SK-N-MC (cell line): Measurements from ENCODE around the gene MED29.

Experiments
- DNase-seq: peaks from one replicate; pipeline ENCODE4 v3.0.0-alpha.2; 2011; ENCODE audit warnings: low read depth, low spot score
- H3K27ac ChIP-seq: fragments of 200-600 bp; sonication (generic); 2 replicates; pipeline ENCODE4 v1.5.1; 2016; ENCODE audit warnings: mixed run types
- H3K36me3 ChIP-seq: fragments of 200-600 bp; sonication (generic); 2 replicates; pipeline ENCODE4 v1.6.1; 2017; ENCODE audit warnings: antibody characterized with exemption, low read length, mixed read lengths; ENCODE audit not compliant: insufficient read depth
- H3K4me3 ChIP-seq: fragments of 200-600 bp; sonication (generic); 2 replicates; pipeline ENCODE4 v1.5.1; 2016
- H3K9ac ChIP-seq: fragments of 200-600 bp; sonication (generic); 2 replicates; pipeline ENCODE4 v1.8.0; 2017; ENCODE audit warnings: mixed run types, mixed read lengths; ENCODE audit not compliant: insufficient read length
- H3K9me3 ChIP-seq: fragments of 200-600 bp; sonication (generic); 2 replicates; pipeline ENCODE4 v1.6.1; 2017; ENCODE audit warnings: low read depth, mild to moderate bottlenecking, antibody characterized with exemption, low read length, moderate library complexity, mixed read lengths
- EZH2 ChIP-seq: fragments of 200-600 bp; sonication (generic); IDR thresholded peaks from one replicate; pipeline ENCODE4 v1.6.1; 2017; ENCODE audit warnings: antibody characterized with exemption
- FOXP2 ChIP-seq: optimal IDR thresholded peaks from 2 replicates; pipeline ENCODE3; 2011; ENCODE audit warnings: mild to moderate bottlenecking, moderate library complexity; ENCODE audit not compliant: insufficient read depth; ENCODE audit errors: extremely low read length, control extremely low read depth
- POLR2AphosphoS5 ChIP-seq: IDR thresholded peaks from 2 replicates; pipeline ENCODE4 v1.6.1; 2012; ENCODE audit warnings: mild to moderate bottlenecking, low read depth, low read length, borderline replicate concordance

The MED29 gene

DNA sequence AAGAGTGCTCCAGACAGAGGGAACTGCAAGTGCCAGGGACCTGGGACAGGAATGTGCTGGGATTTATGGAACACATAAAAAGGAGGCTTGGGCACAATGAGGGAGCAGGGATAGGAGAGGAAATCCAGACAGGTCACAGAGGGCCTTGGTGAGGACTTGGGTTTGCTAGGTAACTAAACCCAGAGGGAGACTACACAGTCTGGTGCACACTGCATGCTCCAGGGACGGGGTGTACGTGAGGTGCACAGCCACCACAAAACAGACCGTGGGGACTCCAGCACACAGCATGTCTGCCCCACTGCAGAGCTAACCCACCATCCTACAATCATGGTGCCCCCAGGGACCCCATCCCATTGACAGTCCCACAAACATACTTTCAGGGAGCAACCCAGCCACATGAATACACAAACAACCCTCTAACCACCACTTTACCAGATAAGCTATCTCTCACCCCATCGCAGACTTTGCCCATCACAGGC, 9.9 kb downstream of the MED29 start:
- no peak for TF ChIP-seq FOXP2
- no peak for TF ChIP-seq POLR2AphosphoS5
- TF ChIP-seq EZH2, result no peak
- Histone ChIP-seq H3K9me3 (no peaks in the 10 kb centered on the region), H3K36me3 (no peaks in the 10 kb centered on the region), H3K4me3 (no peak overlapping the region), H3K9ac (no peak overlapping the region), H3K27ac (peak overlapping the region; percentile 92)
- DNase-seq, result no peak

DNA sequence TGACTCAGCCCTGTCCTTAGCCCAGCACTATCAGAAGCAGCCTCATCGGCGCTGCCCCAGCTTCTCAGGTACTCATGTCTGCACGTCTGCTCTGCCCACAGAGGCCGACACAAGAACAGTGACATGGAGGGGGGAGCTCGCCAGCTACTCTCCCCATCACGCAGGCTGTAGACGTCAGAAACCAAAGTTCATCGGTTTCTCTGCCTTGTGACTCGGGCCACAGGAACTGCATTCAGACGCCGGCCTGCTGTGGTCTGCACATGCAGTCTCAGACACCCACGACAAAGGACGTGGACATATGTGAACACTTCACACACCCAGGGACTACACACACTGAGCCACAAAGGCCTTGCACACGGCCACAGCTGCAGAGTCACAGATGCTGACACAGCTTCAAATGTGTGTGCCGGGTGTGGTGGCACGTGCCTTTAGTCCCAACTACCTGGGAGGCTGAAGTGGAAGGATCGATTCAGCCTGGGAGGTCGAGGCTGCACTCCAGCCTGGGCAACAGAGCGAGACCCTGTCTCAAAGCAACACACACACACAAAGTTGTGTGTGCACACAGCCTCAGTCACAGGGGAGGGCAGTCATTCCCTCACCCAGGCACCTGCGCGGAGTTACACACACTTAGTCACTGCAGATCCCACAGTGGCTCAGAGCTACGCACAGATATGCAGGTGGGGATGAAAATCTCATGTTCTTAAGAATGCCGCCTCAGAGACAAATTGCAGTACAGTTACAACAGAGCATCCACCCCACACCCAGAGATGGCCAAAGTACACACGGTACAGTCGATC, 10.6 kb downstream of the MED29 start:
- no peaks in the 10 kb centered on the region for H3K9me3 ChIP-seq
- H3K4me3 ChIP-seq, result no peak overlapping the region
- H3K9ac ChIP-seq, result no peak overlapping the region
- H3K27ac ChIP-seq, result peak overlapping the region; percentile 92
- H3K36me3 ChIP-seq, result no peaks in the 10 kb centered on the region
- no peak for DNase-seq
- no peak for TF ChIP-seq EZH2
- TF ChIP-seq POLR2AphosphoS5, result no peak
- no peak for TF ChIP-seq FOXP2

DNA sequence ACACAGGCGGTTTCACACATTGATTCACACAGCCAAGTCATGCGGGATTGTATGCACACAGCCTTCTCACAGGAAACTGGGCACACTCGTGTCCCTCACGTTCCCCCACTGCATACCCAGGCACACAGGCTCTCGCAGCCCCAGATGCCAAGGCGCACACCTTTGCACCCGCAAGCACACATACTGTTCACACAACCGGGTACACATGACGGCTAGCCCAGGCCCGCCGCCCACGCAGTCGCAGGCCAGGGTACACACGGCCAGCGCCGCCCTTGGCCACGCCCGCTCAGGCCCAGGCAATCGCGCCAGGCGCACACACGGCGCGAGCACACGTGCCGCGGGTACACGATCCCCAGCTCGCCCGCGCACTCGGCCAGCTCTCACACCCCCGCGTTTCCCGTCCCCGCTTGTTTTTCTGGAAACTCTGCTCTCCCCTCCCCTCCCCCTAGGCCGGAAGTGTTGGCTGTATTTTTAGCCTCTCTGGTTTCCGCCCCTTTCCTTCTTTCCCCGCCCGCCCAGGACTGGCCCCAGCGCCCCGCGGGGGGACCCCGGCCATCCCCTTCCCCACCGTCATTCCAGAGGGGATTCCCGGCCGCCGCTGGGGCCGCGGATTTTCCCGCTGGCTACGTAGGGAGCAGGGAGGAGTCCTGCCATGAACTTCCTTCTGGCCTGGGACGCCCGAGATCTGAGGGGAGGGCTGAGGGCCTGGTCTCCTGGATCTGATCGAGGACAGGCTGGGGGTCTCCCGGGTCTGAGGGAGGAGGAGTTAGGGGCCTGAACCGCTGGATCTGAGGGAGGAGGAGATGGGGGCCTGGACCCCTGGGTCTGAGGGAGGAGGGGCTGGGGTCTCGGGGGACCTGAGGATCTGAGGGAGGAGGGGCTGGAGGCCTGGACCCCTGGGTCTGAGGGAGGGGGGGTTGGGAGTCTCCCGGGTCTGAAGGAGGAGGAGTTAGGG, 11.4 kb downstream of the MED29 start:
- Histone ChIP-seq H3K27ac (peak overlapping the region; percentile 92), H3K36me3 (no peaks in the 10 kb centered on the region), H3K9me3 (no peaks in the 10 kb centered on the region), H3K9ac (peak overlapping the region; percentile 81), H3K4me3 (peak overlapping the region; percentile 80)
- no peak for DNase-seq
- TF ChIP-seq POLR2AphosphoS5 (peak; percentile 52; the same call in 1 of the 2 replicates), FOXP2 (no peak)

DNA sequence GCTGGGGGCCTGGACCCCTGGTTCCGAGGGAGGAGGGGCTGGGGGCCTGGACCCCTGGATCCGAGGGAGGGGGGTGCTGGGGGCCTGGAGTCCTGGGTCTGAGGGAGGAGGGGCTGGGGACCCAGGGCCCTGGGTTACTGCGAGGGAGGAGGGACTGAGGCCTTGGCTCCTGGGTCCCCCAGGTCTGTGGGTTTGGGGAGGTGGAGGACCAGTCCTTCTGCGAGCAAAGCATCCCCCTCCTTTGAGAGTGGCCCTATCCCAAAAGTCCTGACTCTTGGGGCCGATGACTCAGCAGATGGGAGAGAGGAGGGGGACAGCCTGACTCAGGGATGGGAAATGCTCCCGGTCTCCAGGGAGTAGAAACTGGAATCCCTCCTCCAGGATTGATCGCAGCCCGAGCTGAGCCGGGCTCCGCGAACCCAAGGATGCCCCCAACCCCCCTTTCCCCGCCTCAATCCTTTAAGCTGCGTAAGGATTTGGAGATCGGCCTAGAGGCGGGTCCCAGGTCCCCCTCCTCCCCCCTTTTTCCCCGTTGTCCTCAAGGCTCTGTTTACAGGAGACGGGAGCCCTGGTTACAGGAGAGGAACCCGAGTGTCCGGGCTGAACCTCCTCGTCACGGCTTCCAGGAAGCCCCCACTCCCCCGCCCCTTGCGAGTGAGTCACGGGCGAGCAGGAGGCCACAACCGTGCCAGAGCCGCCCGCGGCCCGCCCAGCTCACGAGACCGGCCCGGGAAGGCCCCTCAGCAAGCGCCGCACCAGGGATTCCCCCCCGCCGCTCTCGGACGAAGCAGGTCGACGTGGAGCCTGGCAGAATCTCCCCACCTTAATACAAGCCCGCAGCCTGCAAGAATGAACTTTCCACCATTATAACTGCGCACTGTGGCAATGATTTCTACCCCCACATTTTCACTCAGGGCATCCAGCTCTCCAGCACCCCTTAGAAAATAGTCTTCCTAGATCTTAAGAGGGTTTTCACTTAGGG, 12.4 kb downstream of the MED29 start:
- H3K9ac ChIP-seq, result peak overlapping the region; percentile 81
- H3K27ac ChIP-seq, result peak overlapping the region; percentile 92
- no peak for TF ChIP-seq EZH2
- H3K36me3 ChIP-seq, result no peaks in the 10 kb centered on the region
- peak overlapping the region; percentile 80 for H3K4me3 ChIP-seq
- DNase-seq, result no peak
- no peaks in the 10 kb centered on the region for H3K9me3 ChIP-seq

GRCh38 chr19:39405261-39405957, 14.2 kb downstream of the MED29 start:
- no peaks in the 10 kb centered on the region for H3K36me3 ChIP-seq
- no peak for TF ChIP-seq FOXP2
- no peak for TF ChIP-seq POLR2AphosphoS5
- TF ChIP-seq EZH2, result no peak
- H3K27ac ChIP-seq, result peak overlapping the region; percentile 69; the same call in 1 of the 2 replicates
- no peaks in the 10 kb centered on the region for H3K9me3 ChIP-seq
- no peak for DNase-seq
- no peak overlapping the region for H3K4me3 ChIP-seq
- no peak overlapping the region for H3K9ac ChIP-seq

- no peak for DNase-seq
- TF ChIP-seq EZH2 (no peak), POLR2AphosphoS5 (no peak), FOXP2 (no peak)
These were observed 14.9 kb downstream of the MED29 start for GRCh38 chr19:39405958-39406655.

GRCh38 chr19:39406656-39407409, 15.7 kb downstream of the MED29 start, which contains the start of gene ZFP36:
TSS of gene ZFP36 (plus strand) at chr19:39406847. CDS start at chr19:39406905, 58 bp downstream.
- Histone ChIP-seq H3K4me3 (peak within 1 kb of the TSS; percentile 93), H3K27ac (peak within 1 kb of the TSS; percentile 69; the same call in 1 of the 2 replicates), H3K9me3 (no peaks in the 10 kb centered on the region), H3K9ac (peak within 1 kb of the TSS; percentile 77), H3K36me3 (no peaks in the 10 kb centered on the region)
- TF ChIP-seq POLR2AphosphoS5, result peak; percentile 97
- no peak for TF ChIP-seq EZH2
- no peak for TF ChIP-seq FOXP2
- DNase-seq, result no peak

More at GRCh38 chr19:39405958-39406655, 14.9 kb downstream of the MED29 start:
- Histone ChIP-seq H3K9ac (peak overlapping the region; percentile 59), H3K4me3 (peak overlapping the region; percentile 93), H3K27ac (peak overlapping the region; percentile 69; the same call in 1 of the 2 replicates), H3K9me3 (no peaks in the 10 kb centered on the region), H3K36me3 (no peaks in the 10 kb centered on the region)
